ENCODE data around the gene ENG. TPM values are rescaled to one million over a fixed set of nuclear protein-coding genes. Genes with fewer than 3 reads are reported as not detected.

The ENG gene
- total RNA-seq, 3 donors from 2014 or later, result 18.3 to 35.5 (median 34.8) TPM

- no peaks in the 10 kb centered on the region for H3K9me3 ChIP-seq
- no peak for DNase-seq
- intact Hi-C loops (cut with DNase I, micrococcal nuclease), result no loop called here
- peaks cover 6% of the 10 kb centered on the region for H3K36me3 ChIP-seq (ENCODE audit: low read depth)
- no peak overlapping the region for H3K4me3 ChIP-seq
- TF ChIP-seq CTCF (IDR thresholded peaks at IDR 0.05), result no peak
- H3K4me1 ChIP-seq (ENCODE audit: low read depth), result no peaks in the 10 kb centered on the region
- no peak for ATAC-seq
Measured at GRCh38 chr9:127815512-127816361, 38.7 kb downstream of the ENG start.

GRCh38 chr9:127814619-127815511 lies 39.6 kb downstream of the ENG start:
- no peak overlapping the region for H3K4me3 ChIP-seq
- ATAC-seq (no peak), DNase-seq (no peak)
- H3K4me1 ChIP-seq (ENCODE audit: low read depth), result peaks cover 3% of the 10 kb centered on the region
- intact Hi-C loops (cut with DNase I, micrococcal nuclease), result no loop called here
- H3K9me3 ChIP-seq, result no peaks in the 10 kb centered on the region
- peaks cover 6% of the 10 kb centered on the region for H3K36me3 ChIP-seq (ENCODE audit: low read depth)
- no peak for TF ChIP-seq CTCF (IDR thresholded peaks at IDR 0.05)

- Histone ChIP-seq H3K4me3 (no peak overlapping the region), H3K4me1 (ENCODE audit: low read depth) (peaks cover 8% of the 10 kb centered on the region), H3K9me3 (no peaks in the 10 kb centered on the region), H3K36me3 (ENCODE audit: low read depth) (peaks cover 6% of the 10 kb centered on the region)
- no peak for TF ChIP-seq CTCF (IDR thresholded peaks at IDR 0.05)
- ATAC-seq (no peak), DNase-seq (no peak)
- intact Hi-C loops (cut with DNase I, micrococcal nuclease), result no loop called here
Measured at GRCh38 chr9:127813686-127814226, 40.7 kb downstream of the ENG start.

GRCh38 chr9:127812936-127813675 lies 41.4 kb downstream of the ENG start:
- no peak for TF ChIP-seq CTCF (IDR thresholded peaks at IDR 0.05)
- no peaks in the 10 kb centered on the region for H3K9me3 ChIP-seq
- DNase-seq (no peak), ATAC-seq (no peak)
- H3K4me3 ChIP-seq, result no peak overlapping the region
- intact Hi-C loops (cut with DNase I, micrococcal nuclease), result no loop called here
- H3K36me3 ChIP-seq (ENCODE audit: low read depth), result peaks cover 6% of the 10 kb centered on the region
- H3K4me1 ChIP-seq (ENCODE audit: low read depth), result peaks cover 8% of the 10 kb centered on the region

GRCh38 chr9:127812011-127812410 lies 42.4 kb downstream of the ENG start:
- DNase-seq (no peak), ATAC-seq (no peak)
- Histone ChIP-seq H3K36me3 (ENCODE audit: low read depth) (peaks cover 6% of the 10 kb centered on the region), H3K9me3 (no peaks in the 10 kb centered on the region), H3K4me1 (ENCODE audit: low read depth) (peaks cover 8% of the 10 kb centered on the region), H3K4me3 (no peak overlapping the region)
- TF ChIP-seq CTCF (IDR thresholded peaks at IDR 0.05), result no peak
- intact Hi-C loops (cut with DNase I, micrococcal nuclease), result no loop called here

All from mucosa of descending colon (tissue), 3 donors.